Lung (tissue), 12 donors: ENCODE results near the gene JDP2. TPM values are rescaled to one million over a fixed set of nuclear protein-coding genes. Genes with fewer than 3 reads are reported as not detected.

ENCODE experiments used
- ATAC-seq: fragments of 200-7000 bp; cut with Tn5 transposase; one replicate; pipeline ENCODE4 v1.9.1; 2020; ENCODE audit warnings: moderate number of reproducible peaks; ENCODE audit not compliant: insufficient read depth, low FRiP score
- DNase-seq, 3 donors: peaks; one replicate each; pipeline ENCODE4 v3.0.0-alpha.2; 2013 to 2017
- H3K27ac ChIP-seq, 2 donors: one replicate each; pipeline ENCODE4 v1.5.1; 2013; ENCODE audit warnings: mild to moderate bottlenecking in 2 of 2, moderate library complexity in 2 of 2, control low read depth in 1 of 2, inconsistent platforms in 1 of 2, low read depth in 1 of 2, low read length in 1 of 2
- H3K27me3 ChIP-seq, 3 donors: one replicate each; pipeline ENCODE4 v1.5.1; 2013; ENCODE audit warnings: low read length in 2 of 3; ENCODE audit not compliant: control insufficient read depth in 3 of 3, insufficient read depth in 3 of 3
- H3K36me3 ChIP-seq, 4 donors: one replicate each; pipeline ENCODE4 v1.5.1; 2013; ENCODE audit warnings: low read length in 4 of 4, mild to moderate bottlenecking in 1 of 4, moderate library complexity in 1 of 4; ENCODE audit not compliant: control insufficient read depth in 4 of 4, insufficient read depth in 4 of 4
- H3K4me1 ChIP-seq, 5 donors: one replicate each; pipeline ENCODE4 v1.5.1; 2013; ENCODE audit warnings: low read length in 5 of 5, mild to moderate bottlenecking in 2 of 5, moderate library complexity in 1 of 5; ENCODE audit not compliant: control insufficient read depth in 5 of 5, insufficient read depth in 5 of 5
- H3K4me3 ChIP-seq: one replicate; pipeline ENCODE4 v1.5.1; 2013; ENCODE audit warnings: mild to moderate bottlenecking, control low read depth, moderate library complexity
- H3K9ac ChIP-seq, 2 donors: one replicate each; pipeline ENCODE4 v1.5.1; 2013; ENCODE audit warnings: low read length in 2 of 2, control low read depth in 1 of 2; ENCODE audit not compliant: insufficient read depth in 1 of 2
- H3K9me3 ChIP-seq, 4 donors: one replicate each; pipeline ENCODE4 v1.5.1; 2013; ENCODE audit warnings: low read length in 3 of 4, mild to moderate bottlenecking in 1 of 4, moderate library complexity in 1 of 4; ENCODE audit not compliant: control insufficient read depth in 4 of 4, insufficient read depth in 3 of 4
- CTCF ChIP-seq: IDR thresholded peaks from 2 replicates; pipeline ENCODE4 v1.5.1; 2012; ENCODE audit warnings: mild to moderate bottlenecking; ENCODE audit errors: control extremely low read depth, extremely low read depth
- WGBS, 2 donors: extraction: QIAGEN DNeasy Blood & Tissue Kit; methylation state at CpG; one replicate each; pipeline ENCODE4 v1.1.7; 2013; 5-methylcytosine and 5-hydroxymethylcytosine counted together
- polyA plus RNA-seq, 2 donors: library from polyadenylated mRNA; stranded (reverse); fragments of 200-250 nt; gene quantifications; one replicate each; pipeline ENCODE4 v1.2.1, GENCODE V29; 2013
- total RNA-seq, 2 donors: library from RNA; depleted of rRNA in 1 of 2; stranded (reverse); fragments of >200 nt in 1 of 2; gene quantifications; one replicate each; pipeline ENCODE4 v1.2.1, GENCODE V29; 2014 to 2021
- donor health status: control.
- donor health status: control.
- donor health status: Bipolar disorder and iron deficiency.
- donor health status: healthy.
- donor health status: DM: yes; HTN: yes; CAD: no.

Gene JDP2
- total and polyA plus RNA-seq, 4 donors = 34.8 to 88.9 (median 57.7) TPM

DNA sequence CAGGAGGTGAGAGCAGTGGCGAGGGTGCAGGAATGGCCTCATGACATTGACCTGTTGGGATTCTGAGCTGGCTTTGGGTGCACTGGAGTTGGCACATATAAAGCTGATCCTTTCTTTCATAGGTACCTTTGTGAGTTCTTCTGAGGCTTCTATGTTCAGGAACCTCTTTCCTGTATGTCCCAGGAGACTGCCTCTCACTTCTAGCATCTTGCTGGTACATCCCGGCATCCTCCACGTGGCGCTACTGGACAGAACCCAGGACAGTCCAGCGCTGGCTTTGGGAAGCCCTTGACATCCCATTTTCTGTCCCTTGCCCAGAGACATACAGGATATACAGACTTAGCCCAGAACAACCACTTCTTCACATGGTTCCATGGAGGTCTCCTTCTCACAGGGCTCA, 50.1 kb downstream of the JDP2 start:
- H3K36me3 ChIP-seq = peaks cover 0 to 3% (median 2%) of the 10 kb centered on the region in 4 donors
- H3K9me3 ChIP-seq = no peaks in the 10 kb centered on the region
- H3K4me3 ChIP-seq = no peak overlapping the region
- no peak overlapping the region for H3K27ac ChIP-seq
- no peak for DNase-seq
- H3K4me1 ChIP-seq = peaks cover 0 to 9% (median 3%) of the 10 kb centered on the region in 5 donors
- H3K9ac ChIP-seq = no peak overlapping the region
- H3K27me3 ChIP-seq = no peaks in the 10 kb centered on the region
- 95 to 96% methylated on average over 5 of the region's 5 CpGs for WGBS, 2 donors
- no peak for ATAC-seq
- TF ChIP-seq CTCF = no peak

GRCh38 chr14:75479770-75480600, 52.2 kb downstream of the JDP2 start:
- peak in 1 of 3 donors; percentile 21 for DNase-seq
- WGBS, 2 donors = 57 to 66% methylated on average over 11 of the region's 11 CpGs
- H3K27me3 ChIP-seq = no peaks in the 10 kb centered on the region
- no peaks in the 10 kb centered on the region for H3K36me3 ChIP-seq
- no peak overlapping the region for H3K27ac ChIP-seq
- H3K4me1 ChIP-seq = peaks cover 0 to 9% (median 3%) of the 10 kb centered on the region in 5 donors
- no peak overlapping the region for H3K4me3 ChIP-seq
- no peak for TF ChIP-seq CTCF
- ATAC-seq = no peak
- no peak overlapping the region for H3K9ac ChIP-seq
- no peaks in the 10 kb centered on the region for H3K9me3 ChIP-seq

DNA sequence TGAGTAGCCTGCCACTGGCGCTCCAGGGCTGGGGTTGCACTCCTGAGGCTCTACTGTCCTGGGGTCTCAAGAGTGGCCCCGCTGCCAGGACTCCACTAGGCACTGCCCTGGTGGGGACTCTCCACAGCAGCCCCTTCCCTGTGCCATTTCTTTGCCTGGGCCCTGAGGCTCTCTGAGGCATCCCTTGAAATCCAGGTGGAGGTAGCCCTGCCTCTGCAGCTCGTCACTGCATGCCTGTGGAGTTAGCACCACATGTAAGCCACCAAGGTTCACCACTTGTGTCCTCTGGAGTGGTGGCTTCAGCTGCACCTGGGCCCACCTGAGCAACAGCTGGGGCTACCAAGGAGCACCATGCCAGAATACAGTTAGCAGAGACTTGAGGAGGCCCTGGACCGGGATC, 54.5 kb downstream of the JDP2 start:
- no peak for ATAC-seq
- no peak for TF ChIP-seq CTCF
- Histone ChIP-seq H3K27me3 (no peaks in the 10 kb centered on the region), H3K9ac (no peak overlapping the region), H3K4me1 (peaks cover 0 to 9% (median 0%) of the 10 kb centered on the region in 5 donors), H3K9me3 (no peaks in the 10 kb centered on the region), H3K36me3 (no peaks in the 10 kb centered on the region), H3K27ac (no peak overlapping the region), H3K4me3 (no peak overlapping the region)
- DNase-seq = no peak
- 97 to 98% methylated on average over 4 of the region's 4 CpGs for WGBS, 2 donors
